Endothelial cell (in vitro differentiated cells): Measurements from ENCODE around the gene ABCC5. TPM values are rescaled to one million over a fixed set of nuclear protein-coding genes. Genes with fewer than 3 reads are reported as not detected.
"Not testable (repeated sequence)": the region's sequence is repeated elsewhere in the genome, so short reads cannot be mapped to it uniquely, and the experiment has no call there.

Experiments used
- DNase-seq: peaks from one replicate; pipeline ENCODE4 v3.0.0; 2021; ENCODE audit warnings: low spot score
- H3K27ac Mint-ChIP-seq: one replicate; pipeline ENCODE4 v1.8.0; 2021; ENCODE audit warnings: mixed read lengths, inconsistent platforms; ENCODE audit not compliant: unreplicated experiment
- H3K27me3 Mint-ChIP-seq: one replicate; pipeline ENCODE4 v1.8.0; 2021; ENCODE audit warnings: mild to moderate bottlenecking, moderate library complexity, mixed read lengths, inconsistent platforms; ENCODE audit not compliant: unreplicated experiment
- H3K36me3 Mint-ChIP-seq: one replicate; pipeline ENCODE4 v1.8.0; 2021; ENCODE audit warnings: mild to moderate bottlenecking, low read depth, mixed read lengths, inconsistent platforms; ENCODE audit not compliant: unreplicated experiment
- H3K4me1 Mint-ChIP-seq: one replicate; pipeline ENCODE4 v1.8.0; 2021; ENCODE audit warnings: mild to moderate bottlenecking, mixed read lengths, inconsistent platforms; ENCODE audit not compliant: unreplicated experiment
- H3K4me3 Mint-ChIP-seq: one replicate; pipeline ENCODE4 v1.8.0; 2021; ENCODE audit warnings: mild to moderate bottlenecking, mixed read lengths, inconsistent platforms; ENCODE audit not compliant: unreplicated experiment
- H3K9me3 Mint-ChIP-seq: one replicate; pipeline ENCODE4 v1.8.0; 2021; ENCODE audit warnings: mixed read lengths, inconsistent platforms; ENCODE audit not compliant: unreplicated experiment
- CTCF ChIP-seq: fragments of 200-600 bp; sonication (generic); IDR thresholded peaks from one replicate; pipeline ENCODE4 v1.5.0; 2021; ENCODE audit warnings: antibody characterized with exemption; ENCODE audit not compliant: unreplicated experiment
- total RNA-seq: library from RNA; stranded (reverse); fragmentation: NEBNext Ultra II Directional; extraction: Animal tissue kit (Norgen Biotek cat#: 25700); gene quantifications from one replicate; pipeline ENCODE4 v1.2.1, GENCODE V29; 2021; ENCODE audit not compliant: unreplicated experiment

The ABCC5 gene
- total RNA-seq, 1 donor from 2014 or later: 45.9 TPM

GRCh38 chr3:184011230-184011876 is 6.3 kb downstream of the ABCC5 start:
- Mint-ChIP-seq H3K9me3 (no peaks in the 10 kb centered on the region), H3K36me3 (peaks cover 13% of the 10 kb centered on the region), H3K27me3 (peaks cover 5% of the 10 kb centered on the region), H3K4me3 (peak overlapping the region; percentile 18), H3K4me1 (peaks cover 17% of the 10 kb centered on the region), H3K27ac (no peak overlapping the region)
- no peak for DNase-seq
- TF ChIP-seq CTCF: no peak

GRCh38 chr3:184008161-184008560 is 9.5 kb downstream of the ABCC5 start:
- H3K36me3 Mint-ChIP-seq: peaks cover 13% of the 10 kb centered on the region
- no peak for TF ChIP-seq CTCF
- H3K4me3 Mint-ChIP-seq: no peak overlapping the region
- H3K27ac Mint-ChIP-seq: no peak overlapping the region
- DNase-seq: no peak
- H3K27me3 Mint-ChIP-seq: peaks cover 7% of the 10 kb centered on the region
- H3K4me1 Mint-ChIP-seq: peaks cover 21% of the 10 kb centered on the region
- no peaks in the 10 kb centered on the region for H3K9me3 Mint-ChIP-seq

- H3K27ac Mint-ChIP-seq, H3K4me3 Mint-ChIP-seq, H3K36me3 Mint-ChIP-seq, H3K9me3 Mint-ChIP-seq, H3K27me3 Mint-ChIP-seq, DNase-seq: not testable (repeated sequence)
- peaks cover 25% of the 10 kb centered on the region for H3K4me1 Mint-ChIP-seq
Observed at GRCh38 chr3:184007143-184007813, 10.4 kb downstream of the ABCC5 start.

- peak overlapping the region; percentile 59 for H3K27ac Mint-ChIP-seq
Observed at GRCh38 chr3:184005941-184006507, 11.7 kb downstream of the ABCC5 start.

GRCh38 chr3:184004476-184004875 is 13.2 kb downstream of the ABCC5 start:
- Mint-ChIP-seq H3K4me3 (no peak overlapping the region), H3K27me3 (peaks cover 5% of the 10 kb centered on the region), H3K4me1 (peaks cover 25% of the 10 kb centered on the region), H3K27ac (no peak overlapping the region), H3K36me3 (peaks cover 4% of the 10 kb centered on the region), H3K9me3 (no peaks in the 10 kb centered on the region)
- TF ChIP-seq CTCF: no peak
- DNase-seq: no peak

More at GRCh38 chr3:184005941-184006507, 11.7 kb downstream of the ABCC5 start:
- peak; percentile 22 for DNase-seq
- peaks cover 6% of the 10 kb centered on the region for H3K27me3 Mint-ChIP-seq
- H3K9me3 Mint-ChIP-seq: no peaks in the 10 kb centered on the region
- H3K36me3 Mint-ChIP-seq: peaks cover 4% of the 10 kb centered on the region
- H3K4me1 Mint-ChIP-seq: peaks cover 25% of the 10 kb centered on the region
- no peak overlapping the region for H3K4me3 Mint-ChIP-seq
- no peak for TF ChIP-seq CTCF
